ENCODE data around the gene CBX1.

The CBX1 gene

GRCh38 chr17:48024149-48025039 is 76.9 kb downstream of the CBX1 start:
- no peak for DNase-seq

GRCh38 chr17:48023400-48024148 is 77.7 kb downstream of the CBX1 start:
- peak; percentile 92 for DNase-seq

- no peak for DNase-seq
Observed at GRCh38 chr17:48022901-48023300, 78.4 kb downstream of the CBX1 start.

DNA sequence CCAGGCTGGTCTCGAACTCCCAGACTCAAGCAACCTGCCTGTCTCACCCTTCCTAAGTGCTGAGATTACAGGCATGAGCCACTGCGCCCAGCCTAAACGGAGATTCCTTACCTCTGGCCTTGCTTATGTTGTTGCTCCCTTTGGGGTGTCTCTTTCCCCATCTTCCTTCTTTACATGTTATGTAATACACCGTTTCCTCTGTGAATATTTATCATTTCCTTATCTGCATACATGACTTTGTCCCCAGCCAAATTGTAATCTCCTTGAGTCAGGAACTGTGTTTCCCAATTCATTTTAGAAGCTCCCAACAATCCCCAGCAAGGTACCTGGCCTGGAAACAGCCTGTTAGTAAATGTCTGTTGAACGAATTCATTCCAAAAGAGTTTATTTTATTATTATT is 79.3 kb downstream of the CBX1 start:
- no peak for DNase-seq

Data from NCI-H1436 (cell line).